ENCODE measurements around the gene HDGF.
"Not testable (repeated sequence)": the region's sequence is repeated elsewhere in the genome, so short reads cannot be mapped to it uniquely, and the experiment has no call there.

Gene HDGF

DNA sequence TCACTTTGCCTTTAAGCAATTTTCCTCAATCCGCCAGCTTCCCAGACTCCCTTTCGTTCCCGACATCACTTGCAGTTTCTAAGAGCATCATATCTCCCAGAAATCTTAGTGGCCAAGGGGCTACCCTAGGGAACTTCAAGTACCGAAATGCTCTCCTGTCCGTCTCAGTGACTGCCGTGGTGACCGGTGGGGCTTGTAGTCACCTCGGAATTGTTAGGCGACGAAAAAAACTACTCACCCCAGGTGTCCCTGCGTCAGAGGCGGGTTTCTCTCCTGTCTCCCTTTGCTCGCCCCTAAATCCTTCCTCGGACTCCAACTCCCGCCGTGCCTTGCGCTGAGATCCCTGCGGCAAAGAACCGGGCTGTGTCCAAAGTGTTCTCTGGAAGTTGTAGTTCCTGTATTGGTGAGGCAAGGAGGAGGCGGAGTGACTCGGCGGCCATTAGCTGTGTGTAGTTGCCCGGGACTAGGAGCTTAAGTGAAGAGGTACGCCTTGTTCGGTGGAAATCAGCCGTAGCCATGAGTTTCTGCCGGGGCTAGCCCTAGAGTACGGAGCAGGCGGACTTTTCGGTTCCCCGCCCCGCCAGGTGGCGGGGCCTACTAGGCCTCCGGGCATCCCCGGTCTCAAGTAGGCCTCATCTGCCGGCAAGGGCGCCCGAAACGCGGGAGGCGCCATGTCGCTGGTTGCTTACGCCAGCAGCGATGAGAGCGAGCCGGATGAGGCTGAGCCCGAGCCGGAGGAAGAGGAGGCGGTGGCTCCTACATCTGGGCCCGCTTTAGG lies 15.8 kb upstream of the HDGF start, which contains the start of gene PRCC:
PRCC (plus strand) TSS at position 435 of the 778 bp plus-strand sequence; CDS start at position 672, 237 bp downstream.
- DNase-seq, result peak; percentile 100

DNA sequence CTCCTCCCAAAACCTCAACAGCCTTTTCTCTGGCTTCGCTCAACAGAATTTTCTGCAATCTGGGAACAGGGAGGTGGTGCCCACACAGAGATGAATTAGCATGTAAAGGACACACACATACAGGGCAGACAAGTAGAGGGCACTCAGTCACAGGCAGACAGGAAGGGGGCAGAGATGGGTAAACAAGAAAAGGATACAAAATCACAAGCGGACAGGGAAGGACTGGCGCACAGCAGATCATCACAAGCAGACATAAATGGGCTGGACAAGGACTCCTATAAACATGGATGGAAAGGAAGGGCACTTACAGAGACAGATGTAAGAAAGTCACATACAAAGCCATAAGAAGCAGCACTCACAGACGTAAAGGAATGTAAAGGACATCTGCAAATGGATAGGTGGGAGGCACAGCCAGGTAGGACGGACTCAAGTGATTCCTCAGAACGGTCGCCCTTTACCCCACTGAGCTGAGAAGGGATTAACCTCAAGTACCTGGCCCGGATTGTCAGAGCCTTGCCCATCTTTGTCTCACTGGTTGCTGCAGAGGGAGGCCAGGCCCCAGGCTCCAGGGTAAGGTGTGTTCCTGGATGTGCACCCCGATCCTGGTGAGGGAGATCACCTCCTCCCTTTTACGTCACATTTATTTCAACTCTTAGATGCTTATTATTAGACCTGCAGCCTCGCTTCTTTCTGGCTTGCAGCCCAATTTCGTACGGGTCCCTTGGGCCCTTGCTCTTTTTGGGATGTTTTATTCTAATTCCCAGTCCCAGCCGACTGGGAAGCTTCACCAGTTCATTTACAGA lies 15.0 kb upstream of the HDGF start:
- DNase-seq, result no peak

DNA sequence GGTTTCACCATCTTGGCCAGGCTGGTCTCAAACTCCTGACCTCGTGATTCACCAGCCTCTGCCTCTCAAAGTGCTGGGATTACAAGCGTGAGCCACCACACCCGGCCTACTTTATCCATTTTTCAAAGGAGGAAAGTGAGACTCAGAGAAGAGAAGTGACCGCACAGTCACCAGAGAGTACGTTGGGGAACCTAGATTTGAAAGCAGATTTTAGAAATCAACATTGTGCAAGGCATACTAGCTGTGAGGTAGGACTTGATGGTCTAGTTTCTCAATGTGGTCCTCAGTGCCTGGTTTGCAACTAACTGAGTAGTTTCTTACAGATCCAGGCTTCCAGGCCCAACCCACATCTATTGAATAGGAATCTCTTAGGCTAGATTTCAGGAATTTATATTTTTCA lies 14.2 kb upstream of the HDGF start:
- DNase-seq, result no peak

DNA sequence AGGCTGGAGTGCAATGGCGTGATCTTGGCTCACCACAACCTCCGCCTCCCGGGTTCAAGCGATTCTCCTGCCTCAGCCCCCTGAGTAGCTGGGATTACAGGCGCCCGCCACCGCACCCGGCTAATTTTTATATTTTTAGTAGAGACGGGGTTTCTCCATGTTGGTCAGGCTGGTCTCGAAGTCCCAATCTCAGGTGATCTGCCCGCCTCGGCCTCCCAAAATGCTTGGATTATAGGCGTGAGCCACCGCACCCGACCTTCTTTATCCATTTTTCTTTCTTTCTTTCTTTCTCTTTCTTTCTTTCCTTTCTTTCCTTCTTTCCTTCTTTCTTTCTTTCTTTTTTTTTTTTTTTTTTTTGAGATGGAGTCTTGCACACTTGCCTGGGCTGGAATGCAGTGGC lies 13.7 kb upstream of the HDGF start:
- not testable (repeated sequence) for DNase-seq

DNA sequence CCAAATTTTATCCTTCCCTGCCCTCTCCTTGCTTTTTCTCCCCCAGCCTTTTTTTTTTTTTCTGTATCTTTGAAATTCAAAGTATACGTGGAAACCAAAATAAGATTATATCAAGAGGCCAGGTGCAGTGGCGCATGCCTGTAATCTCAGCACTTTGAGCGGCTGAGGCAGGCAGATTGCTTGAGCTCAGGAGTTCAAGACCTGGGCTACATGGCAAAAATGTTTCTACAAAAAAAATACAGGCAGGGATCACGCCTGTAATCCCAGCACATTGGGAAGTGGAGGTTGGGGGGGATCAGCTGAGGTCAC lies 9.3 kb upstream of the HDGF start:
- DNase-seq, result no peak

DNA sequence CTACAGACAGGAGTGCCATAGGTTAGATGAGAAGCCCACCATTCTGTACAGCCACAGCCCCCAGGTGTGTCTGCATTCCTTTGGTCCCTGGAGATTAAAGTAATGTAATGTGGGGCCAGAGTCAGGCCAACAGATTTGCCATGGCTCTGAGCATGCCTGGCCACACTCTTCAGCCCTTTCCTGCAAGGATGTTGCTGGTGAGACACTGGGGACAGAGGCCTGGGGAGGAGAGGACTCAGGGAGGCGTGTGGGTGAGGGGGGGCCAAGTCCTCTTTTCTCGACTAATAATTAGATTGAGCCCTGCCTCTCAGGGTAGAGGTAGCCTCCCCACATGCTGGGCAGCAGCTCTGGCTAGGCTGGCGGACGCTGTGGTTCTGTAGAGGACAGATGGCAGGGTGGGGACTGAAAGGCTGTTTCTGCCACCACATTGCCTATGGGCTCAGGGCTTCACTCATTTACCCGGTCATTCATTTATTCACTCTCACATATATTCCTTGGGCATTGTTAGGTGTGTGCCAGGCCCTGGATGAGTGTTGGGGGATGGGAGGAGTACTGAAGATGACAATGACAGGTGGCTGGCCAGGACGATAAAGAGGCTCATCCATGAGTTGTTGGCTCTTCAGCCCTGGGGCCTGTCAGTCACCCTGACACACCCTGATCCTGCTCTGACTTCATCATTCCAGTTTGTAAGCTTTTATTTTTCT lies 8.8 kb upstream of the HDGF start:
- no peak for DNase-seq

DNA sequence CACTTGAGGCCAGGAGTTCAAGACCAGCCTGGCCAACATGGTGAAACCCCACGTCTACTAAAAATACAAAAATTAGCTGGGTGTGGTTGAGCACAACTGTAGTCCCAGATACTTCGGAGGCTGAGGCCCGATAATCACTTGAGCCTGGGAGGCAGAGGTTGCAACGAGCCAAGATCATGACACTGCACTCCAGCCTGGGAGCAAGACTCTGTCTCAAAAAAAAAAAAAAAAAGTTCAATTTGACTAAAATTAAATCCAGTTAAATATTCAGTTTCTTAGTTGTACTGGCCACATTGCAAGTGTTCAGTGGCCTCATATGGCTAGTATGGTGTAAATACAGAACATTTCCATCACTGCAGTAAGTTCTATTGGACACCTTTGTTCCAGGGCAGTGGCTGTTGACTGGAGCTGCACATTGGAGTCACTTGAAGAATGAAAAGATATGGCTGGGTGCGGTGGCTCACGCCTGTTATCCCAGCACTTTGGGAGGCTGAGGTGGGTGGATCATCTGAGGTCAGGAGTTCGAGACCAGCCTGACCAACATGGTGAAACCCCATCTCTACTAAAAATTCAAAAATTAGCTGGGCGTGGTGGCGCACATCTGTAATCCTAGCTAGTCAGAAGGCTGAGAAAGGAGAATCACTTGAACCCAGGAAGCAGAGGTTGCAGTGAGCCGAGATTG lies 6.2 kb upstream of the HDGF start:
- not testable (repeated sequence) for DNase-seq

DNA sequence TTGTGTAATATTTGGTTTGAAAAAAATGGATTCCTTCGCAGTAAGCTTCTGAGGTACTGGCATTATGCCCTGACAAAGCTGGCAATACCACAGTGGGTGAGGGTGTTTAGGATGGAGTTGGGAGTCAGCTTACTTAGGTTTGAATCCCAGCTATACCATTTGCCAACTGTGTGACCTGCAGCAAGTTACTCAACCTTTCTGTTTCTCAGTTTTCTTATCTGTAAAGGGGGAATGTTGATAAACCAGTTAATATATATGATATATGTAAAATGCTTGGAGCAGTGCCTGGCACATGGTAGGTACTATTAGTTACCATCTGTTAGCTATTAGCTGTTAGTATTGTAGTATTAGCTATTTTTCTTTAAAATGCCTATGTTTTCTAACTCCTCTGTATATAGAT lies 4.9 kb upstream of the HDGF start:
- no peak for DNase-seq

DNA sequence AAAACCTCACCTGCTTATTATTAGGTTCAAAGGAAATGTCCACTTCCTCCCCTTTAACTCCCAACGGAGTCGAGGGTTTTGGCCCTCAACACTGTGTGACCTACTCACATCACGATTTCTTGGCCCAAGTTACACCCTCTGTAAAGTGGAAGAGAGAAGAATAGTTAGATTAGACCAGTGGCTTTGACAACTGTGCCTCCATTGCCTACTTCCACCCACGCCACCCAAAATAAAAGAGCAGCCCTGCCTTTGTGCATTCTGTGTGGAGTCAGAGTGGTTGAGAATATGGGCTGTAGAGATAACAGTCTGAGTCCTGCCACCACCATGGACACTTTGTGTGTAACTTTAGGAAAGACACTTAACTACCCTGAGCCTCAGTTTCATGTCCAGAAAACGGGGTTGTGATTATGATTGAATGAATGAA lies 4.1 kb upstream of the HDGF start:
- DNase-seq, result no peak

DNA sequence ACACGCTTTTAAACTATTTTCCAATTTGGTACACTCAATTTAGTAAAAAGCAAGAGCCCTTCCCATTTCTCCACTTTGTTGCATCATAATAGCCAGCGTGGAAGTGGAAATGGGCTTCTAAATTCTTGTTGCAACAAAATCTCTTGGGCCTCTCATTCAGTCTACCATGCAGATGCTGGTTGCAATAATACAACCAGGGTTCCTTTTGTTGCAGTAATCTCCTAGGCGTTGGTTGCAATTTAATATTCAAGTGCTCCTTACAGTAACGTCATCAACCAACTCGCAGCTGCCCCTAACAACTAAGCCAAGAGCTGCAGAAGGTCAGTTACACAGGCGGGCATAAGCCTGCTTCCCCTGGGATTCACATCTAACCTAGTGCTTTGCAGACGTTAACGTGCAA lies 2.7 kb upstream of the HDGF start:
- DNase-seq, result no peak

DNA sequence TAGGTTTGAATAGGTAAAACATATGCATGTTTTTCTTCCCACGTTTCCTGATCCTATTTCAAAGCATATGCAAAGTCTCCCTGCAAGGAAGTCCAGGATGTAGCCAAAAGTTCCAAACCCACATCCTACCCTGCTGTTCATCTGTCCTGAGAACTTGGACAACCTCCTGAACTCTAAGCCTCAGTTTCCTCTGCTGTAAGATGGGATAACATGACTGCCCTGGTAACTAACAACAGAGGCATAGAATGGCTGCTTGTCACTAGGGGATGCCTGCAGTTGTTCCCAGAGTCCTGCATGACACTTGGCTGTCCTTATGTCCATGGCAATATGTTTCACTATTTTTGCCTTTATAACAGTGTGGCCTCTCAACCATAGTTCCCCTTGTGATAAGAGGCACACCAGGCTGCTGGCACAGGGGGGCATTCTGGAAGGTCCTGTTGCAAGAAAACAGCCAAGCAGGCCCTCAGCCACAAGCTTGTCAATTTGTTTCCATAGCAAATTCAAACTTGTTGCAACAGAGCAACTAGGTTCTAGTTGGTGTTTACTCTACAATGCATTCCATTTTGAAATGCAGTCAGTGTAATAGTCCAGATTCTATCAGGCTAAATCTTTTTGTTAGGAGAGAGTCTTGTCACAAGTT lies 1.5 kb upstream of the HDGF start:
- no peak for DNase-seq

DNA sequence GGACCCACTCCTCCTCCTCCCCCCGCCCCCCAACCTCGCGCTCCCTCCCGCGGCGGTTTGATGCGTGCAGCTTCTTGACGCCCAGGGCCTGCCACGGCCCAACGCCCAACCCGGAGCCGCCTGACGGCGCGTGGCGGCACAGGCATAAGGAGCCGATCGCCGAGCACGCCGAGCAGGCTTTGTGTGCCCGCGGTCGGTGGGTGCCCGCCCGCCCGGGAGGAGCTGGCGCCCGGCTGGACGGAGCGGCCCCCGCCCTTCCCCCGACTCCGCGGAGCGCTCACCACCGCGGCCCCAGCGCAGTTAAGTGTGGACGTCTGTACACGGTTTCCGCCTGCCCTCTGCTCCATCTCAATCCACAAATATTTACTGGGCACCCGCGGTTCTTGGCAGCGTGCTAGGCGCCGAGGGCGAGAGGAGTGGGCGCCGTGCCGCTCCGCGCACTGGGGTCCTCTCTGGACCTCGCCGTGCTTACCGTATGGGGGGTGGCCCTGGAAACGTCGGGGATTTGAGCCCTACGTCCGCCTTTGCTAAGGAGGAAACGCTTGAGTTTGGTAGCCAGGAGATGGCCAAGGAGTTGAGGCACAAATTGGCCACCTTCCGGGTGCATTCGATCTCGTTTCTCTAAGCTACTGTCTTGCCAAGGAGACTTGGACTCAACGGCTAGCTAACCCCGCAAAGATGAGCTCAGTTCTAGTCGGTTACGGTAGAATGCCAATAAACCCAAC lies 444 bp upstream of the HDGF start:
- peak; percentile 98 for DNase-seq

DNA sequence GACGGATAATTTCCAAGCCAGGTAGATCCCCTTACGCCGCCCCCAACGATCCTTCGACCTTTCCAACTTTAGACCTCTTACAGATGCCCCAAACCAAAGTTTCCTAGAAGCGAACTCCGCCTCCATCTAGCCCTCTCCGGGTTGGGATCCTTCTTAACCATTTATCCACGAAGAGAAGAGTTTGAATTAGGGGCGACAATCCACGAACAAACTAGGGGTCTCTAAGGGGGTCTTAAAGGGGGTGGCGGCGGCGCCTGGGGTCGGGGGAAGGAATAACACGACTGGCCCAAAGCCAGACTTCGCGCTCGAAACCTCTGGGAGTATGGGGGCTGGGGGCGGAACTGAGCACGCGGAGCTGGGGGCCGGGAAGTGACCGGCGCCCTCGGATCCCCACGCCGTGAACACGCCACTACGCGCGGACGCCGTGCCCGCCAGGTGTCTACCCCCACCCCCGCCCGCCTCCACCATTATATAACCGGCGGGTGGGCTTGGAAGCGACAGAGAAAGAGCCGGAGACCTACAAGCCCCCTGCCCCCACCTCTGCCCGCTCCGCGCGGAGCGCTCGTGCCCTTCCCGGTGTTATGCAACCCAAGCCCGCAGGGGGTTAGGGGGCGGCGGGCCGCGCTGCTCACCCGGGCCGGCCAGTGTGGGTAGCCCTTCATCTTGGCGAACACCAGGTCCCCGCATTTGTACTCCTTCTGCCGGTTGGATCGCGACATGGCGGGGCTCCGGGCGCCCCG lies 594 bp downstream of the HDGF start:
- peak; percentile 20 for DNase-seq

DNA sequence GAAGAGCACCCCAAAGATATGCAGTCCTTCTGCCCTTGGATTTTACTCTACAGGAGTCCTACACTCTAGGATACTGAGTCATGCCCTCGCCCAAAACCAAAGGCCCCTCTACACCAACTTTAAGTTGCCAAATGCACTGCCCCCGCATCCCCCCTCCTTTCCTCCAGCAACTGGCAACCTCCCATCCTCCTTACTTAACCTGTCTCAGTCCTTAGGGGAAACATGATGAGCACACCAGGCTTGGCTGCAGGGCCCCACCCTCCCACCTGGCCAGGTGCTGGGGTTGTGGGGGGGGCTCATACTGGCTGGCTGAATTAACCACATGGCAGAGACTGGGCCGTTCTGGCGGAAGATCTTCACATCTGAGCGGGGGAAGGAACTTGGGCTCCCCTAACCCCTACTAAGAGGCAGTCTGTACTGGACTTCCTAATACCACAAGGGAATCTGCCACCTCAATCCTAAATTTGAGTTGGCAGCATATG lies 1.2 kb downstream of the HDGF start:
- peak; percentile 32 for DNase-seq

DNA sequence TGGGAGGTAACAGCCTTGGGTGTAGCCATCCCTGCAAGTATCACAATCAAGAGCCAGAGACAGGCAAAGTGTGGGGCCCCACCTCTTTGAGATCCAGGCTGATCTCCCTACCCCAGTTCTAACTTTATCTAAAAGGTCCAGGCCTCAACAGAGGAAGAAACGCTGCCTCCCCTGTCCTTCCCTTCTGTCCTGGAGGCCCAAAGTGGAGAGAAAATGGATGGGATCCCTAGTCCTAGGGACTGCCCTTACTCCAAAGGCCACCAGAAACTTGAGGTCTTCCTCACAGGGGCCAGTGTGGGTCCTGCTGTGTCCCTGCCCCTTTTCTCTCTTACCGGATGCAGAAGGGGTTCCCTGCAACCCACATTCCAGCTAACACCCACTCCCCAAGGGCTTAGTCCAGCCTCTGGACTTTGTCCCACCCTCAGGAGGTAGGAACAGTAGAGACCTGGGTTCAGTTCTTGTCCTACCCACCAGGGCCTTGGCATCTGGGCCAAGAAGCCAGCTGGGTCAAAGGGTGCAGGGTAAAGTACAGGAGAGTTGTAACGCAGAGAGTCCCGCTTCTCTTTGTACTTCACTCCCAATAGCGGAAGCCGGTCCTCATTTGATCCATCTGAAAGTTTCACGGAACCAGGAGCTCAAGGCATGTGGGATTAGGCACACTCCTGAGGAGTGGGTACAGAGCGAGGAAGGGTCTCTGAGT lies 1.9 kb downstream of the HDGF start:
- DNase-seq, result no peak

DNA sequence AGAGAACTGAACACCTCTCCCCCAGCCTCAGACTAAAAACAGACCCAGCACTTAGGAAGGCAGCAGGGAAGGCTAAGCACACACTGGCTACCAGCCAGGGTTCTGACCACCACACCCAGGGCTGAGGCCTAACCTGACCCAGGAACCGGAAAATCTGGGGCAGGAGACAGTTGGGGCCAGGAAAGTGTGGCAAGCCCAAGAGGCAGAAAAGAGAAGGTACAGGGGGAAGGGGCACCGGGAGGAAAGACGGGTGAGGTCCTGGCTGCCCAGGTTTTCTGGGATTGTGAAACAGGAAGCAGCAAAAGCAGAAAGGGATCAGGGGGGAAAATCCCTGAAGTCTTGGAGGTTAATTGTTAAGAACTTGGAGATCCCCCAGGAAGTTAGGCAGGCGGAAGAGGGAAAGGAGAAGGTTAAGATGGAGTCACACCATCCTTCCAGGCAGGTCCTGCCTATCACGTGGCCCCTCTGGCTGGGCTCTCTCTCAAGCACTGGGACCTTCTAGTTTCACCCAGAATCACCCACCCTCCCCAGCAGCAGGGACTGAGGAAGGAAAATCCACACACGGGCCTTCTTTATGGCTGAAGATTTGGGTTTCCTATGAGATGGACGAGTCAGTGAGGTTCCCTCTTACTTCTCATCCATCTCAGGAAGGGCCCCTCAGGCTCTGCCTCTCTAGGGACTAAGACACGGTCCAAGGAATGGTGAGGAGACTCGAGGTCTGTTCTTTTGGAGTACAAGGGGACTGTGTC lies 2.6 kb downstream of the HDGF start:
- DNase-seq, result peak; percentile 44

DNA sequence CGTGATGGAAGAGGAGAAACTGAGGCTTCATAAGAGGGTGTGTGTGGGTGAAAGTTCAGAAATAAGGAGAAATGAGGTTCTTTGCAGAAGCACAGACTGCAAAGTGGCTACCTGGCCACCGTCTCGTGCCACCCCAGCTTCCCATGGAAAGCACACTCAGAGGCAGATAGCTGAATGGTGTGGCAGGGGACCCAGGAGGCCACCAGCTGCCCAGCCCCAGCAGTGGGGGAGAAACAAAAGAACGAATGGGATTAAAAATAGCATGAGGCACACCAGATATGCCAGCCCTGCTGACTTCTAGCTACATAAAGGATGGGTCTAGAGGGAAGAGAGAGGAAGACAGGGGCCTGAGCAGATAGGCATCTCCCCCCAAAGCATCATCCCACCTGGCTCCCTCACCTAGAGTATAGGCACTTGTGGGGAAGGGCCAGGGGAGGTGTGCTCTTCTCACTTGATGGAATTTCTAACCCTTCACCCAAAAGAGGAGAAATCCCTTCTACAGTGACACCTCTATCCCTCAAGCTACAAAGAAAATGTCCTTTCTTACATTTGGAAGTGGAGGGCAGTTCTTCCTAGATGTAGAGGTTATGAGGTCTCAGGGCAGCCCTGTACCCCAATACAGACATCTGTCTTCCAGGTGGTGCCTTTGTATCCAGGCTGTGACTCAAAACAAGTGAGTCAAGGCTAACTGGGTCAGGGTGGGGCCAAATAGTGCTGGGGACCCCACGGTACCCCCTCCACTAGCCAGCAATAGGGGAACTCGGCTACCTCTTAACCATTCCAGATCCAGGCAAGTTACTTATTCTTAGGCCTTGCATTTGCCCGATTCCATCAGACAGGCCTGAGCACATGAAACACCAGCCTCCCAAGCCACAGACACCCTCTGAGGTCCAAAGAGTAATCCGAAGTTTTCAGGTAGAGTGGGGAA lies 3.5 kb downstream of the HDGF start:
- DNase-seq, result peak; percentile 30
